K562 (cell line): ENCODE results near the gene ILF2. TPM values are rescaled to one million over a fixed set of nuclear protein-coding genes. Genes with fewer than 3 reads are reported as not detected.

Experiments used
- ATAC-seq: fragments of 200-7000 bp; cut with Tn5 transposase; 3 replicates; pipeline ENCODE4 v1.9.1; 2020; ENCODE audit warnings: moderate library complexity
- BruUV-seq: library from RNA; stranded (reverse); fragments of 400-500 nt; replicated peaks from 2 replicates; lab custom pipeline; 2021; lab: Mats Ljungman, UMichigan
- CTCF ChIA-PET: fragments of 300-600 bp; formaldehyde crosslinking; extraction: SDS; loops from one replicate; lab custom pipeline; 2021; ENCODE audit warnings: low intra/inter-chr PET ratio; lab: Yijun Ruan, JAX
- POLR2A ChIA-PET: fragments of 300-600, 350-650 bp; sonication (Branson Sonifier 250); formaldehyde crosslinking; extraction: SDS; loops from one replicate; lab custom pipeline; 2021; ENCODE audit warnings: antibody characterized with exemption, inconsistent platforms; lab: Yijun Ruan, JAX
- DNase-seq, 4 experiments: peaks; one replicate each; pipeline versions ENCODE4 v3.0.0 to v3.0.0-alpha.2; 2011 to 2018; ENCODE audit warnings: low spot score in 3 of 4, mixed read lengths in 3 of 4; ENCODE audit errors: extremely low read depth in 1 of 4
- FAIRE-seq: peaks from 2 replicates; lab custom pipeline; 2011; peaks lifted over from hg19 to GRCh38; lab: Jason Lieb, UNC
- H2AFZ ChIP-seq: 2 replicates; pipeline ENCODE4 v1.6.0; 2011; ENCODE audit warnings: low read depth, low read length, control low read depth, inconsistent platforms
- H3K27ac ChIP-seq: fragments of 200-600 bp; 3 replicates; pipeline ENCODE4 v1.8.0; 2011; ENCODE audit warnings: low read depth, mild to moderate bottlenecking, control low read depth, inconsistent platforms, low read length, moderate library complexity, mixed read lengths; ENCODE audit errors: extremely low read depth
- H3K27me3 ChIP-seq, 2 experiments: fragments of 300-600 bp in 1 of 2; 2 replicates in 1 of 2; 3 replicates in 1 of 2; pipeline versions ENCODE4 v1.6.0 to v1.8.0; 2011; ENCODE audit warnings: inconsistent platforms in 2 of 2, low read length in 2 of 2, mild to moderate bottlenecking in 1 of 2, mixed read lengths in 1 of 2, moderate library complexity in 1 of 2; ENCODE audit not compliant: control insufficient read depth in 2 of 2, insufficient read depth in 2 of 2
- H3K36me3 ChIP-seq: fragments of 300-600 bp; 3 replicates; pipeline ENCODE4 v1.8.0; 2011; ENCODE audit warnings: mild to moderate bottlenecking, low read length, inconsistent platforms; ENCODE audit not compliant: control insufficient read depth, insufficient read depth
- H3K4me1 ChIP-seq, 2 experiments: fragments of 200-600 bp in 1 of 2; replicated peaks in 1 of 2; 2 replicates in 1 of 2; 3 replicates in 1 of 2; pipeline versions ENCODE4 v1.5.1 to v1.8.0; 2011; ENCODE audit warnings: inconsistent platforms in 2 of 2, low read length in 2 of 2, mild to moderate bottlenecking in 1 of 2, mixed read lengths in 1 of 2, moderate library complexity in 1 of 2; ENCODE audit not compliant: control insufficient read depth in 2 of 2, insufficient read depth in 2 of 2
- H3K4me2 ChIP-seq: 2 replicates; pipeline ENCODE4 v1.6.1; 2011; ENCODE audit warnings: low read length, control low read depth, inconsistent platforms, mixed read lengths; ENCODE audit not compliant: insufficient read depth
- H3K4me3 ChIP-seq: fragments of 200-600 bp; sonication (generic), shearing (Covaris generic); 2 replicates; pipeline ENCODE4 v1.5.1; 2016; ENCODE audit warnings: control low read depth, inconsistent platforms
- H3K79me2 ChIP-seq: fragments of 200-600 bp; 3 replicates; pipeline ENCODE4 v1.8.0; 2011; ENCODE audit warnings: low read length, inconsistent platforms; ENCODE audit not compliant: control insufficient read depth, insufficient read depth
- H3K9ac ChIP-seq, 2 experiments: 2 replicates each; pipeline versions ENCODE4 v1.6.0 to v1.6.1; 2011; ENCODE audit warnings: low read depth in 2 of 2, low read length in 2 of 2, control low read depth in 1 of 2, inconsistent platforms in 1 of 2, mild to moderate bottlenecking in 1 of 2, mixed read lengths in 1 of 2; ENCODE audit not compliant: insufficient read depth in 1 of 2
- H3K9me1 ChIP-seq: one replicate; pipeline ENCODE4 v1.6.0; 2011; ENCODE audit warnings: inconsistent platforms, mild to moderate bottlenecking, low read length, moderate library complexity; ENCODE audit not compliant: control insufficient read depth, insufficient read depth
- H3K9me3 ChIP-seq: replicated peaks from 2 replicates; pipeline ENCODE4 v1.5.1; 2011; ENCODE audit warnings: low read depth, low read length, inconsistent platforms; ENCODE audit not compliant: control insufficient read depth, insufficient read depth
- H4K20me1 ChIP-seq: replicated peaks from 2 replicates; pipeline ENCODE4 v1.6.1; 2011; ENCODE audit warnings: low read length, inconsistent platforms, mixed read lengths; ENCODE audit not compliant: control insufficient read depth, insufficient read depth
- ATF7 ChIP-seq: fragments of 450-650 bp; IDR thresholded peaks from 2 replicates; pipeline ENCODE4 v1.7.1; 2014; ENCODE audit warnings: mild to moderate bottlenecking, moderate library complexity
- BRCA1 ChIP-seq, 2 experiments: fragments of 450-650 bp in 1 of 2; sonication (generic) in 1 of 2; formaldehyde crosslinking in 1 of 2; IDR thresholded peaks; 2 replicates each; pipeline versions ENCODE4 v1.5.0 to v1.6.1; 2017 to 2020; ENCODE audit warnings: mild to moderate bottlenecking in 1 of 2, missing genetic modification reagents in 1 of 2
- PCBP2 ChIP-seq: fragments of 200-400 bp; formaldehyde crosslinking; IDR thresholded peaks from 2 replicates; pipeline ENCODE4 v1.6.1; 2018; ENCODE audit warnings: low read length, low read depth, mild to moderate bottlenecking, moderate library complexity; ENCODE audit not compliant: poor library complexity, severe bottlenecking
- PHB ChIP-seq: fragments of 250-450 bp; sonication (Bioruptor Pico); IDR thresholded peaks from 2 replicates; pipeline ENCODE4 v1.5.0; 2021
- REST ChIP-seq, 2 experiments: fragments of 450-650 bp; formaldehyde crosslinking in 1 of 2; IDR thresholded peaks; 2 replicates each; pipeline versions ENCODE4 v1.4.0 to v1.6.1; 2014 to 2020; ENCODE audit warnings: mild to moderate bottlenecking in 2 of 2, borderline replicate concordance in 1 of 2, low read depth in 1 of 2
- SMARCE1 ChIP-seq: fragments of 450-650 bp; IDR thresholded peaks from 2 replicates; pipeline ENCODE4 v1.7.1; 2016; ENCODE audit warnings: mild to moderate bottlenecking
- ZFP1 ChIP-seq: fragments of 450-650 bp; formaldehyde crosslinking; IDR thresholded peaks from 2 replicates; pipeline ENCODE4 v1.4.0; 2020; ENCODE audit warnings: mild to moderate bottlenecking, mixed read lengths
- WGBS: fragments of 100-300 bp; shearing (Covaris generic); methylation state at CpG from one replicate; pipeline ENCODE4 v1.1.6; 2016; ENCODE audit warnings: low coverage, mixed read lengths; ENCODE audit not compliant: insufficient coverage; ENCODE audit errors: missing lambda C conversion rate; 5-methylcytosine and 5-hydroxymethylcytosine counted together
- in situ Hi-C: fragments of 300-500 bp; cut with MboI; formaldehyde crosslinking; loops from 4 replicates; pipeline ENCODE4 v1.15.0; 2018; ENCODE audit warnings: inconsistent platforms, mixed read lengths
- intact Hi-C: fragments of 100-400 bp; cut with micrococcal nuclease; formaldehyde crosslinking; loops from 2 replicates; pipeline ENCODE4 v1.14.2; 2022
- polyA plus RNA-seq, 8 experiments: library from polyadenylated mRNA; depleted of rRNA in 4 of 8; stranded (reverse) in 5 of 8; unstranded in 3 of 8; fragments of >200 nt; fragmentation: Nextera tagmentation in 2 of 8; fragmentation: Illumina TruSeq in 1 of 8; extraction: Ambion mirVana in 2 of 8; extraction: Trizol in 1 of 8; gene quantifications; 2 replicates each; pipeline versions ENCODE4 v1.2.1 to v1.2.3, GENCODE V29; 2011 to 2014; ENCODE audit warnings: inconsistent platforms in 1 of 8, missing spikeins in 1 of 8
- total RNA-seq, 7 experiments: library from RNA; depleted of rRNA in 6 of 7; stranded (reverse); fragments of >200 nt in 6 of 7; fragmentation: Illumina TruSeq in 2 of 7; extraction: Trizol in 2 of 7; gene quantifications; 2 replicates each; pipeline versions ENCODE4 v1.2.1 to v1.2.3, GENCODE V29; 2011 to 2021; ENCODE audit warnings: low replicate concordance in 1 of 7
- TF ChIP-seq, protein P1 (sequence below): fragments of 250-450 bp; sonication (Bioruptor Pico); IDR thresholded peaks from 2 replicates; pipeline ENCODE4 v1.5.0; 2021; ENCODE audit warnings: mild to moderate bottlenecking, borderline replicate concordance

ILF2 gene
- total and polyA plus RNA-seq, 9 of the 15 experiments (the other 6 are each of a cell fraction or from before 2014, with no cell fraction given), result 282 to 726 (median 474) TPM

DNA sequence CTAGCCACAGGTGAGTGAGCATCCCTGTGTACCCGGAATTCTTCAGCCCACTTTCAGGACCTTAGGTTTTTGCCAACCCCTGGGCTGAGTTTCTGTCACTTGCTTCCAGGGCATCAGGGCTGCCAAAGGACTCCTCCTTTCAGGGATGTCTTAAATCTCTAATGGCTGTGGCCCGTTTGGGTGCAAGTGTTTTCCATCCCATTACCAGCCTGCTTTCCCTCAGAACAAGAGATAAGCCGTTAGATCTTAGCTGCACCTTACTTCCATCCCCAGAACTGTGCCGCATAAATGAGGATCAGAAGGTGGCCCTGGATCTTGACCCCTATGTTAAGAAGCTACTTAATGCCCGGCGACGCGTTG is 11.6 kb downstream of the ILF2 start (continued):
- TF ChIP-seq SMARCE1 (no peak), PCBP2 (no peak), PHB (CRISPR knock-in tag) (no peak), BRCA1 (IDR thresholded peaks at IDR 0.05) (no peak), BRCA1 (CRISPR knock-in tag; IDR thresholded peaks at IDR 0.05) (no peak)
- TF ChIP-seq, protein P1, sequence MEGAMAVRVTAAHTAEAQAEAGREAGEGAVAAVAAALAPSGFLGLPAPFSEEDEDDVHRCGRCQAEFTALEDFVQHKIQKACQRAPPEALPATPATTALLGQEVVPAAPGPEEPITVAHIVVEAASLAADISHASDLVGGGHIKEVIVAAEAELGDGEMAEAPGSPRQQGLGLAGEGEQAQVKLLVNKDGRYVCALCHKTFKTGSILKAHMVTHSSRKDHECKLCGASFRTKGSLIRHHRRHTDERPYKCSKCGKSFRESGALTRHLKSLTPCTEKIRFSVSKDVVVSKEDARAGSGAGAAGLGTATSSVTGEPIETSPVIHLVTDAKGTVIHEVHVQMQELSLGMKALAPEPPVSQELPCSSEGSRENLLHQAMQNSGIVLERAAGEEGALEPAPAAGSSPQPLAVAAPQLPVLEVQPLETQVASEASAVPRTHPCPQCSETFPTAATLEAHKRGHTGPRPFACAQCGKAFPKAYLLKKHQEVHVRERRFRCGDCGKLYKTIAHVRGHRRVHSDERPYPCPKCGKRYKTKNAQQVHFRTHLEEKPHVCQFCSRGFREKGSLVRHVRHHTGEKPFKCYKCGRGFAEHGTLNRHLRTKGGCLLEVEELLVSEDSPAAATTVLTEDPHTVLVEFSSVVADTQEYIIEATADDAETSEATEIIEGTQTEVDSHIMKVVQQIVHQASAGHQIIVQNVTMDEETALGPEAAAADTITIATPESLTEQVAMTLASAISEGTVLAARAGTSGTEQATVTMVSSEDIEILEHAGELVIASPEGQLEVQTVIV (CRISPR knock-in tag), result no peak

GRCh38 chr1:153658400-153659174 is 12.2 kb downstream of the ILF2 start, which contains the start of gene SNAPIN:
TSS of gene SNAPIN (plus strand) at chr1:153658703. CDS start at chr1:153658744, 41 bp downstream.
- Histone ChIP-seq H3K36me3 (peaks cover 32% of the 10 kb centered on the region), H3K4me3 (peak within 1 kb of the TSS; percentile 98), H3K27me3 (no peaks in the 10 kb centered on the region), H2AFZ (peak within 1 kb of the TSS; percentile 100), H3K9me3 (no peaks in the 10 kb centered on the region), H3K9ac (peak within 1 kb of the TSS; percentile 81 to 92), H3K4me2 (peak within 1 kb of the TSS; percentile 93), H3K4me1 (peaks cover 3 to 16% of the 10 kb centered on the region in 2 experiments; a peak in 4 of 5 replicates), H3K79me2 (peaks cover 13% of the 10 kb centered on the region), H3K27ac (peak within 1 kb of the TSS; percentile 86), H4K20me1 (no peaks in the 10 kb centered on the region), H3K9me1 (no peaks in the 10 kb centered on the region)
- WGBS, result 2% methylated on average over 47 of the region's 53 CpGs
- CTCF ChIA-PET, result no interaction called here
- peak; percentile 97 for ATAC-seq
- no TSS peak for BruUV-seq
- intact Hi-C loops (no loop called here), in situ Hi-C loops (no loop called here)
- FAIRE-seq, result peak; percentile 81
- POLR2A ChIA-PET, result interaction anchor here (0.7 to 6.1 kb wide), 11 partner anchors 9 to 327 kb away, joined by 3 to 51 read pairs (median 5); partner anchors contain the start of genes CHTOP, ILF2 and S100A13
- peak; percentile 87 to 95 (median 90) for DNase-seq
- TF ChIP-seq ATF7 (peak; percentile 81), SMARCE1 (no peak), ZFP1 (no peak), REST (IDR thresholded peaks at IDR 0.05; ENCODE audit: borderline replicate concordance) (no peak), REST (CRISPR knock-in tag; IDR thresholded peaks at IDR 0.05; ENCODE audit: low read depth) (peak; percentile 64)
